KOPT-K1 (cell line): ENCODE data around the gene RUFY1.
"Not testable (repeated sequence)": the region's sequence is repeated elsewhere in the genome, so short reads cannot be mapped to it uniquely, and the experiment has no call there.

Experiments
- H3K27ac ChIP-seq: fragments of 200-600 bp; sonication (generic); 2 replicates; pipeline ENCODE4 v1.5.1; 2016; ENCODE audit warnings: antibody characterized with exemption, mild to moderate bottlenecking, low read depth, low read length; ENCODE audit not compliant: poor library complexity, severe bottlenecking
- H3K36me3 ChIP-seq: fragments of 200-600 bp; sonication (generic); 2 replicates; pipeline ENCODE4 v1.5.1; 2017; ENCODE audit warnings: antibody characterized with exemption, mild to moderate bottlenecking, low read length, moderate library complexity; ENCODE audit not compliant: insufficient read depth
- H3K9me3 ChIP-seq: fragments of 200-600 bp; sonication (generic); 2 replicates; pipeline ENCODE4 v1.5.1; 2017; ENCODE audit warnings: antibody characterized with exemption, low read length, mild to moderate bottlenecking; ENCODE audit not compliant: insufficient read depth, poor library complexity, severe bottlenecking

RUFY1 gene

GRCh38 chr5:179550511-179551342 lies at the start of gene RUFY1:
Gene RUFY1 (plus strand): TSS chr5:179550554. CDS start chr5:179550570, 16 bp downstream.
- Histone ChIP-seq H3K27ac (peak within 1 kb of the TSS; percentile 88), H3K9me3 (no peaks in the 10 kb centered on the region), H3K36me3 (no peaks in the 10 kb centered on the region)

GRCh38 chr5:179501997-179502396 lies 48.4 kb upstream of the RUFY1 start:
- not testable (repeated sequence) for H3K9me3 ChIP-seq, H3K36me3 ChIP-seq, H3K27ac ChIP-seq

GRCh38 chr5:179502420-179502819 lies 47.9 kb upstream of the RUFY1 start:
- H3K27ac ChIP-seq, H3K36me3 ChIP-seq, H3K9me3 ChIP-seq: not testable (repeated sequence)

- H3K36me3 ChIP-seq: no peaks in the 10 kb centered on the region
- H3K27ac ChIP-seq: no peak overlapping the region
Observed at GRCh38 chr5:179504191-179504590, 46.2 kb upstream of the RUFY1 start.

GRCh38 chr5:179504600-179505396 lies 45.6 kb upstream of the RUFY1 start:
- Histone ChIP-seq H3K36me3 (no peaks in the 10 kb centered on the region), H3K9me3 (no peaks in the 10 kb centered on the region), H3K27ac (no peak overlapping the region)

More at GRCh38 chr5:179504191-179504590, 46.2 kb upstream of the RUFY1 start:
- no peaks in the 10 kb centered on the region for H3K9me3 ChIP-seq

- no peaks in the 10 kb centered on the region for H3K36me3 ChIP-seq
- H3K9me3 ChIP-seq: no peaks in the 10 kb centered on the region
- H3K27ac ChIP-seq: no peak overlapping the region
Observed at GRCh38 chr5:179505636-179506261, 44.6 kb upstream of the RUFY1 start.

GRCh38 chr5:179509239-179509638 lies 41.1 kb upstream of the RUFY1 start:
- Histone ChIP-seq H3K27ac (peak overlapping the region; percentile 36), H3K36me3 (no peaks in the 10 kb centered on the region), H3K9me3 (no peaks in the 10 kb centered on the region)

GRCh38 chr5:179509845-179510244 lies 40.5 kb upstream of the RUFY1 start:
- H3K36me3 ChIP-seq: no peaks in the 10 kb centered on the region
- H3K27ac ChIP-seq: no peak overlapping the region
- H3K9me3 ChIP-seq: no peaks in the 10 kb centered on the region

- Histone ChIP-seq H3K27ac (no peak overlapping the region), H3K36me3 (no peaks in the 10 kb centered on the region), H3K9me3 (no peaks in the 10 kb centered on the region)
Observed at GRCh38 chr5:179512452-179513000, 37.8 kb upstream of the RUFY1 start.

- not testable (repeated sequence) for H3K36me3 ChIP-seq, H3K27ac ChIP-seq, H3K9me3 ChIP-seq
Observed at GRCh38 chr5:179515501-179515900, 34.9 kb upstream of the RUFY1 start.

- Histone ChIP-seq H3K27ac (no peak overlapping the region), H3K9me3 (no peaks in the 10 kb centered on the region), H3K36me3 (no peaks in the 10 kb centered on the region)
Observed at GRCh38 chr5:179516221-179516620, 34.1 kb upstream of the RUFY1 start.

GRCh38 chr5:179517746-179518145 lies 32.6 kb upstream of the RUFY1 start:
- H3K9me3 ChIP-seq, H3K27ac ChIP-seq, H3K36me3 ChIP-seq: not testable (repeated sequence)

GRCh38 chr5:179518369-179518768 lies 32.0 kb upstream of the RUFY1 start:
- not testable (repeated sequence) for H3K36me3 ChIP-seq, H3K27ac ChIP-seq, H3K9me3 ChIP-seq

- H3K36me3 ChIP-seq, H3K27ac ChIP-seq, H3K9me3 ChIP-seq: not testable (repeated sequence)
Observed at GRCh38 chr5:179519416-179520070, 30.8 kb upstream of the RUFY1 start.

- H3K9me3 ChIP-seq, H3K36me3 ChIP-seq, H3K27ac ChIP-seq: not testable (repeated sequence)
Observed at GRCh38 chr5:179522107-179522506, 28.2 kb upstream of the RUFY1 start.
